Putamen (tissue), 1 donor: ENCODE data around the gene DUXA.
"Not testable (repeated sequence)": the region's sequence is repeated elsewhere in the genome, so short reads cannot be mapped to it uniquely, and the experiment has no call there.

Source experiments
- DNase-seq: peaks from one replicate; pipeline ENCODE4 v3.0.0-alpha.2; 2016; ENCODE audit warnings: low spot score

DUXA gene

GRCh38 chr19:57167385-57167784 is at the start of gene DUXA:
Gene DUXA, minus strand, starts transcription at chr19:57167485. Its CDS starts 42 bp downstream, at chr19:57167443.
- no peak for DNase-seq

- no peak for DNase-seq
Observed at GRCh38 chr19:57212109-57212508, 44.8 kb upstream of the DUXA start.

GRCh38 chr19:57210381-57210780 is 43.1 kb upstream of the DUXA start:
- no peak for DNase-seq

GRCh38 chr19:57202160-57202559 is 34.9 kb upstream of the DUXA start:
- no peak for DNase-seq

- DNase-seq: not testable (repeated sequence)
Observed at GRCh38 chr19:57197874-57198273, 30.6 kb upstream of the DUXA start.

- DNase-seq: no peak
Observed at GRCh38 chr19:57192993-57193392, 25.7 kb upstream of the DUXA start.

GRCh38 chr19:57192077-57192420 is 24.8 kb upstream of the DUXA start:
- no peak for DNase-seq

GRCh38 chr19:57191141-57192076 is 24.1 kb upstream of the DUXA start, which contains the start of gene ZNF264:
Gene ZNF264, plus strand, starts transcription at chr19:57191500. Its CDS starts 414 bp downstream, at chr19:57191914.
- DNase-seq: peak; percentile 90

- no peak for DNase-seq
Observed at GRCh38 chr19:57190301-57190700, 23.0 kb upstream of the DUXA start.

- DNase-seq: peak; percentile 64
Observed at GRCh38 chr19:57171551-57172081, 4.3 kb upstream of the DUXA start.

- DNase-seq: no peak
Observed at GRCh38 chr19:57165846-57166245, 1.4 kb downstream of the DUXA start.

GRCh38 chr19:57161985-57162539 is 5.2 kb downstream of the DUXA start:
- DNase-seq: no peak

- DNase-seq: no peak
Observed at GRCh38 chr19:57152921-57153320, 14.4 kb downstream of the DUXA start.

GRCh38 chr19:57141699-57142098 is 25.6 kb downstream of the DUXA start:
- no peak for DNase-seq

- DNase-seq: no peak
Observed at GRCh38 chr19:57135797-57136196, 31.5 kb downstream of the DUXA start.

GRCh38 chr19:57127403-57127802 is 39.9 kb downstream of the DUXA start:
- DNase-seq: not testable (repeated sequence)

- DNase-seq: no peak
Observed at GRCh38 chr19:57123882-57124281, 43.4 kb downstream of the DUXA start.

GRCh38 chr19:57118848-57119247 is 48.4 kb downstream of the DUXA start:
- no peak for DNase-seq

GRCh38 chr19:57113501-57113900 is 53.8 kb downstream of the DUXA start:
- not testable (repeated sequence) for DNase-seq

GRCh38 chr19:57111329-57111644 is 56.0 kb downstream of the DUXA start:
- DNase-seq: no peak

GRCh38 chr19:57110592-57111328 is 56.5 kb downstream of the DUXA start:
- DNase-seq: no peak

GRCh38 chr19:57106722-57107235 is 60.5 kb downstream of the DUXA start:
- no peak for DNase-seq
